ENCODE results near the gene FLT1. TPM values are rescaled to one million over a fixed set of nuclear protein-coding genes. Genes with fewer than 3 reads are reported as not detected.

FLT1 gene
- total and polyA plus RNA-seq, 2 of the 13 experiments (the other 11 are each of a cell fraction or from before 2014, with no cell fraction given) = 0.02 TPM; not detected in 1

DNA sequence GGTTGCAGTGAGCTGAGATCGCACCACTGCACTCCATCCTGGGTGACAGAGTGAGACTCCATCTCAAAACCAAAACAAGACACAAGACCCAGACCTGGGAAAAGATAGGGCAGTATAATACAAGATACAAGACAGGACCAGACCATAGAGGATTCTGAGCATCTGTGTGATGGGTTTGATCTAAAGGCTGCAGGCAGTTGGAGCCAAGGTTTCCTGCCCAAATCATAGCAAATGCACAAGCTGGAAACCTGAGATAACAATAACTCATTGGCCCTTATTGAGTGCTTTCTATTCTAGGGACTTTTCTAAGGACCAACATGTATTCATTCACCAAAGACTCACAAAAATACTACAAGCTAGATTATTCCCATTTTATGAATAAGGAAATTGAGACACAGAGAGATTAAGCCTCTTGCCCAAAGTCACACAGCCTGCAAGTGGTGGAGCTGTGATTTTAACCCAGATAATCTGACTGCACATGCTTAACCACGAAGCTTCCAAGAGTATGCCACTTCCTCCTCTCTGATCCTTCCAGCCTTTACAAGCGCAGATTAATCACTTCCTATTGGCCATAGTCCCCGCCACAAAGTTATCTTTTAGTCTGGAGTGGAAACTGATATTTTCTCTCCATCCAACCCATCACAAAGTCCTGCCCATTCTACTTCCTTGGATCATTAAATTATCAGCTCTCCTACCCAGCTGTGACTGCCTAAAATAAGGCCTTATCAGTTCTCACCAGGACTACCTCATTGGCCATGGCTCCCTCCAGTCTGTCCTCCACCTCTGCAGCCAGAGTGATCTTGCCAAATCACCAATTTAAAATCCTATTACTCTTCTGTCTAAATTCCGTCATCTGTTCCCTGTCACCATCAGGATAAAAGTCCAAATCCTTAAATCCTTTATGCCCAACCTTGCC lies 147.2 kb downstream of the FLT1 start:
- Histone ChIP-seq H3K4me2 (ENCODE audit: low read depth, low read length) (no peak overlapping the region), H4K20me1 (ENCODE audit: insufficient read depth, low read length) (no peaks in the 10 kb centered on the region), H3K4me1 (ENCODE audit: insufficient read depth, low read length) (no peaks in the 10 kb centered on the region), H2AFZ (ENCODE audit: low read length) (no peak overlapping the region), H3K9ac (ENCODE audit: insufficient read depth, low read depth, low read length) (no peak overlapping the region), H3K36me3 (replicated peaks in 1 of 2; ENCODE audit: control insufficient read depth in 1 of 2, insufficient read depth in 2 of 2, low read length in 2 of 2) (no peaks in the 10 kb centered on the region), H3K79me2 (ENCODE audit: insufficient read depth, low read length) (no peaks in the 10 kb centered on the region), H3K27me3 (ENCODE audit: control insufficient read depth in 1 of 2, insufficient read depth in 2 of 2, low read length in 2 of 2) (no peaks in the 10 kb centered on the region), H3K9me3 (ENCODE audit: low read length) (no peaks in the 10 kb centered on the region), H3K4me3 (replicated peaks in 1 of 3; ENCODE audit: insufficient read depth in 1 of 3, low read depth in 2 of 3, low read length in 3 of 3) (no peak overlapping the region), H3K27ac (ENCODE audit: extremely low read length, insufficient read depth, low read length) (no peak overlapping the region)
- ChIA-PET CTCF (ENCODE audit: low intra/inter-chr PET ratio, low total read pairs) (no interaction called here), POLR2A (no interaction called here)
- no peak for ATAC-seq
- DNase-seq (ENCODE audit: low spot score) = no peak
- TF ChIP-seq PHF20 (CRISPR knock-in tag; IDR thresholded peaks at IDR 0.05) (no peak), SOX5 (CRISPR knock-in tag; IDR thresholded peaks at IDR 0.05; ENCODE audit: borderline replicate concordance) (no peak), NRL (CRISPR knock-in tag; IDR thresholded peaks at IDR 0.05; ENCODE audit: borderline replicate concordance) (no peak), SIX1 (CRISPR knock-in tag; IDR thresholded peaks at IDR 0.05; ENCODE audit: borderline replicate concordance) (no peak), PRMT3 (CRISPR knock-in tag; IDR thresholded peaks at IDR 0.05; ENCODE audit: borderline replicate concordance, low read depth) (no peak), HOXA7 (CRISPR knock-in tag; IDR thresholded peaks at IDR 0.05) (no peak), DMAP1 (CRISPR knock-in tag; IDR thresholded peaks at IDR 0.05) (no peak), PITX1 (CRISPR knock-in tag; IDR thresholded peaks at IDR 0.05) (no peak), MYPOP (CRISPR knock-in tag; IDR thresholded peaks at IDR 0.05) (no peak), ZNF530 (CRISPR knock-in tag; IDR thresholded peaks at IDR 0.05; ENCODE audit: low read depth) (no peak)
- TF ChIP-seq, protein P1, sequence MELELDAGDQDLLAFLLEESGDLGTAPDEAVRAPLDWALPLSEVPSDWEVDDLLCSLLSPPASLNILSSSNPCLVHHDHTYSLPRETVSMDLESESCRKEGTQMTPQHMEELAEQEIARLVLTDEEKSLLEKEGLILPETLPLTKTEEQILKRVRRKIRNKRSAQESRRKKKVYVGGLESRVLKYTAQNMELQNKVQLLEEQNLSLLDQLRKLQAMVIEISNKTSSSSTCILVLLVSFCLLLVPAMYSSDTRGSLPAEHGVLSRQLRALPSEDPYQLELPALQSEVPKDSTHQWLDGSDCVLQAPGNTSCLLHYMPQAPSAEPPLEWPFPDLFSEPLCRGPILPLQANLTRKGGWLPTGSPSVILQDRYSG (CRISPR knock-in tag; IDR thresholded peaks at IDR 0.05) = no peak
- TF ChIP-seq, protein P2, sequence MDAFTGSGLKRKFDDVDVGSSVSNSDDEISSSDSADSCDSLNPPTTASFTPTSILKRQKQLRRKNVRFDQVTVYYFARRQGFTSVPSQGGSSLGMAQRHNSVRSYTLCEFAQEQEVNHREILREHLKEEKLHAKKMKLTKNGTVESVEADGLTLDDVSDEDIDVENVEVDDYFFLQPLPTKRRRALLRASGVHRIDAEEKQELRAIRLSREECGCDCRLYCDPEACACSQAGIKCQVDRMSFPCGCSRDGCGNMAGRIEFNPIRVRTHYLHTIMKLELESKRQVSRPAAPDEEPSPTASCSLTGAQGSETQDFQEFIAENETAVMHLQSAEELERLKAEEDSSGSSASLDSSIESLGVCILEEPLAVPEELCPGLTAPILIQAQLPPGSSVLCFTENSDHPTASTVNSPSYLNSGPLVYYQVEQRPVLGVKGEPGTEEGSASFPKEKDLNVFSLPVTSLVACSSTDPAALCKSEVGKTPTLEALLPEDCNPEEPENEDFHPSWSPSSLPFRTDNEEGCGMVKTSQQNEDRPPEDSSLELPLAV (CRISPR knock-in tag; conservative IDR thresholded peaks at IDR 0.05; ENCODE audit: low read depth) = no peak
- in situ Hi-C loops (cut with HindIII; ENCODE audit: extremely low pct_ligation_motif_present, low pct_unique_long_range_greater_than_20kb) (no loop called here), intact Hi-C loops (cut with micrococcal nuclease; ENCODE audit: unreplicated experiment) (no loop called here)
- no peak for FAIRE-seq
- 37% methylated on average over 5 of the region's 5 CpGs for WGBS (ENCODE audit: low lambda C conversion rate)
- no TSS peak for BruUV-seq (replicated peaks)
